K562 (cell line): ENCODE results near the gene TBX1. TPM values are rescaled to one million over a fixed set of nuclear protein-coding genes. Genes with fewer than 3 reads are reported as not detected.

Source experiments
- GABPB2 ChIP-seq: fragments of 250-450 bp; sonication (Bioruptor Pico); conservative IDR thresholded peaks from 2 replicates; pipeline ENCODE4 v1.5.1; 2021; ENCODE audit warnings: mild to moderate bottlenecking
- HSF4 ChIP-seq: fragments of 250-450 bp; sonication (Bioruptor Pico); IDR thresholded peaks from 2 replicates; pipeline ENCODE4 v2.1.2; 2022; ENCODE audit warnings: mild to moderate bottlenecking, moderate library complexity, borderline replicate concordance
- KAT2B ChIP-seq: IDR thresholded peaks from one replicate; pipeline ENCODE4 v1.6.1; 2012; ENCODE audit warnings: low read depth, mild to moderate bottlenecking, control low read depth, inconsistent platforms, low read length, moderate library complexity
- MEIS2 ChIP-seq: fragments of 450-650 bp; IDR thresholded peaks from 2 replicates; pipeline ENCODE4 v1.6.1; 2014; ENCODE audit warnings: mild to moderate bottlenecking; ENCODE audit not compliant: partially characterized antibody
- NUFIP1 ChIP-seq: fragments of 450-650 bp; IDR thresholded peaks from 2 replicates; pipeline ENCODE4 v1.6.1; 2018; ENCODE audit not compliant: partially characterized antibody
- POLR2G ChIP-seq: fragments of 200-400 bp; formaldehyde crosslinking; IDR thresholded peaks from 2 replicates; pipeline ENCODE4 v1.6.1; 2017; ENCODE audit warnings: low read depth, mild to moderate bottlenecking, antibody characterized with exemption, low read length, moderate library complexity
- SOX6 ChIP-seq: fragments of 450-650 bp; IDR thresholded peaks from 2 replicates; pipeline ENCODE4 v1.6.1; 2014; ENCODE audit warnings: mild to moderate bottlenecking
- SPI1 ChIP-seq: IDR thresholded peaks from 2 replicates; pipeline ENCODE4 v1.6.1; 2011; ENCODE audit warnings: low read depth, low read length, control low read depth, borderline replicate concordance
- ZNF23 ChIP-seq: fragments of 250-450 bp; sonication (Bioruptor Pico); IDR thresholded peaks from 2 replicates; pipeline ENCODE4 v1.4.0; 2020; ENCODE audit warnings: mild to moderate bottlenecking
- ZNF311 ChIP-seq: fragments of 250-450 bp; sonication (Bioruptor Pico); IDR thresholded peaks from 2 replicates; pipeline ENCODE4 v1.4.0; 2020; ENCODE audit warnings: mild to moderate bottlenecking, moderate library complexity
- ZNF551 ChIP-seq: fragments of 250-450 bp; sonication (Bioruptor Pico); IDR thresholded peaks from 2 replicates; pipeline ENCODE4 v1.5.0; 2021; ENCODE audit warnings: mild to moderate bottlenecking, moderate library complexity
- ZSCAN32 ChIP-seq: fragments of 450-650 bp; formaldehyde crosslinking; IDR thresholded peaks from 2 replicates; pipeline ENCODE4 v1.4.0; 2020; ENCODE audit warnings: mild to moderate bottlenecking, moderate library complexity
- polyA plus RNA-seq, 8 experiments: library from polyadenylated mRNA; depleted of rRNA in 4 of 8; stranded (reverse) in 5 of 8; unstranded in 3 of 8; fragments of >200 nt; fragmentation: Nextera tagmentation in 2 of 8; fragmentation: Illumina TruSeq in 1 of 8; extraction: Ambion mirVana in 2 of 8; extraction: Trizol in 1 of 8; gene quantifications; 2 replicates each; pipeline versions ENCODE4 v1.2.1 to v1.2.3, GENCODE V29; 2011 to 2014; ENCODE audit warnings: inconsistent platforms in 1 of 8, missing spikeins in 1 of 8
- total RNA-seq, 7 experiments: library from RNA; depleted of rRNA in 6 of 7; stranded (reverse); fragments of >200 nt in 6 of 7; fragmentation: Illumina TruSeq in 2 of 7; extraction: Trizol in 2 of 7; gene quantifications; 2 replicates each; pipeline versions ENCODE4 v1.2.1 to v1.2.3, GENCODE V29; 2011 to 2021; ENCODE audit warnings: low replicate concordance in 1 of 7
- TF ChIP-seq, protein P1 (sequence below): sonication (generic); formaldehyde crosslinking; IDR thresholded peaks from 2 replicates; pipeline ENCODE4 v1.8.0; 2023; ENCODE audit warnings: mild to moderate bottlenecking, missing genetic modification reagents
- TF ChIP-seq, protein P2 (sequence below): sonication (generic); formaldehyde crosslinking; IDR thresholded peaks from 2 replicates; pipeline ENCODE4 v1.8.1; 2023; ENCODE audit warnings: missing genetic modification reagents, mild to moderate bottlenecking, borderline replicate concordance
- TF ChIP-seq, protein P3 (sequence below): fragments of 250-450 bp; sonication (Bioruptor Pico); IDR thresholded peaks from 2 replicates; pipeline ENCODE4 v1.4.0; 2020; ENCODE audit warnings: mild to moderate bottlenecking, moderate library complexity, borderline replicate concordance
- TF ChIP-seq, protein P4 (sequence below): fragments of 250-450 bp; sonication (Bioruptor Pico); IDR thresholded peaks from 2 replicates; pipeline ENCODE4 v1.9.0; 2021; ENCODE audit warnings: mild to moderate bottlenecking
- TF ChIP-seq, protein P5 (sequence below): fragments of 450-650 bp; conservative IDR thresholded peaks from 2 replicates; pipeline ENCODE4 v1.6.1; 2016; ENCODE audit warnings: missing genetic modification characterization, low read depth, mild to moderate bottlenecking, missing compliant biosample characterization, moderate library complexity

TBX1 gene
- total and polyA plus RNA-seq, 9 of the 15 experiments (the other 6 are each of a cell fraction or from before 2014, with no cell fraction given) = 0.07 to 35.0 (median 3.9) TPM

DNA sequence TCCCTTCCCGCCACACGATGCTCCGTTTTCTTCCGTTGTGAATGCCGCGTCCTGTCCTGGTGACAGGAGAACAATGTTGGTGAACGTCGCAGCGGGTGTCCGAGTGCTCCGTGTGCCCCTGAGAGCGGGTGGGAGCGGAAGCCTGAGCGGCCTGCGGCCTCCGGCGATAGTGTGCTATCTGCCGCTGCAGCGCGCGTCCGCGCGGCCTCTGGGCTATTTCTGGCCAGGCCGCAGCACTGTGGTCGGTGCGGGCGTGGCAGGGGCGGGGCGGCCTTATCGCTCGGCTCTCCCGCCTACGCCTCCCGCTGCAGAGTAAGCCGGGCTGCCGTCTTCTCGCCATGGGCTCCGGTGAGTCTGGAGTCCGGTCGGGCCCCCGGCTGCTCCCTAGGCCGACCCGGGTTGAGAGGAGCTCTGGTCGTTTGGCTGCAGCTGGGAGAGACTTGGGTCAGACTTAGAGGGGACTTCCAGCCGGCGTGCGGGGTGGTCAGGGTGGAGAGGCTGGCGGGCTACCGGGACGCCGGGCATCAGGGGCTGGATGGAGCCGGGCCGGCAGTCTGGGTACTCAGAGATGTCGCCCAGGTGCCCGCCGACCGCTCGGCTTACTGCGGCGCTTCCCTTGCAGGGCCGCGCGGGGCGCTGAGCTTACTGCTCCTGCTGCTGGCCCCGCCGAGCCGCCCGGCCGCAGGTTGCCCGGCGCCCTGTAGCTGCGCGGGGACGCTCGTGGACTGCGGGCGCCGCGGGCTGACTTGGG lies 37.2 kb upstream of the TBX1 start, which contains the start of gene GP1BB (continued):
- TF ChIP-seq, protein P1, sequence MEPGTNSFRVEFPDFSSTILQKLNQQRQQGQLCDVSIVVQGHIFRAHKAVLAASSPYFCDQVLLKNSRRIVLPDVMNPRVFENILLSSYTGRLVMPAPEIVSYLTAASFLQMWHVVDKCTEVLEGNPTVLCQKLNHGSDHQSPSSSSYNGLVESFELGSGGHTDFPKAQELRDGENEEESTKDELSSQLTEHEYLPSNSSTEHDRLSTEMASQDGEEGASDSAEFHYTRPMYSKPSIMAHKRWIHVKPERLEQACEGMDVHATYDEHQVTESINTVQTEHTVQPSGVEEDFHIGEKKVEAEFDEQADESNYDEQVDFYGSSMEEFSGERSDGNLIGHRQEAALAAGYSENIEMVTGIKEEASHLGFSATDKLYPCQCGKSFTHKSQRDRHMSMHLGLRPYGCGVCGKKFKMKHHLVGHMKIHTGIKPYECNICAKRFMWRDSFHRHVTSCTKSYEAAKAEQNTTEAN = no peak
- TF ChIP-seq, protein P2, sequence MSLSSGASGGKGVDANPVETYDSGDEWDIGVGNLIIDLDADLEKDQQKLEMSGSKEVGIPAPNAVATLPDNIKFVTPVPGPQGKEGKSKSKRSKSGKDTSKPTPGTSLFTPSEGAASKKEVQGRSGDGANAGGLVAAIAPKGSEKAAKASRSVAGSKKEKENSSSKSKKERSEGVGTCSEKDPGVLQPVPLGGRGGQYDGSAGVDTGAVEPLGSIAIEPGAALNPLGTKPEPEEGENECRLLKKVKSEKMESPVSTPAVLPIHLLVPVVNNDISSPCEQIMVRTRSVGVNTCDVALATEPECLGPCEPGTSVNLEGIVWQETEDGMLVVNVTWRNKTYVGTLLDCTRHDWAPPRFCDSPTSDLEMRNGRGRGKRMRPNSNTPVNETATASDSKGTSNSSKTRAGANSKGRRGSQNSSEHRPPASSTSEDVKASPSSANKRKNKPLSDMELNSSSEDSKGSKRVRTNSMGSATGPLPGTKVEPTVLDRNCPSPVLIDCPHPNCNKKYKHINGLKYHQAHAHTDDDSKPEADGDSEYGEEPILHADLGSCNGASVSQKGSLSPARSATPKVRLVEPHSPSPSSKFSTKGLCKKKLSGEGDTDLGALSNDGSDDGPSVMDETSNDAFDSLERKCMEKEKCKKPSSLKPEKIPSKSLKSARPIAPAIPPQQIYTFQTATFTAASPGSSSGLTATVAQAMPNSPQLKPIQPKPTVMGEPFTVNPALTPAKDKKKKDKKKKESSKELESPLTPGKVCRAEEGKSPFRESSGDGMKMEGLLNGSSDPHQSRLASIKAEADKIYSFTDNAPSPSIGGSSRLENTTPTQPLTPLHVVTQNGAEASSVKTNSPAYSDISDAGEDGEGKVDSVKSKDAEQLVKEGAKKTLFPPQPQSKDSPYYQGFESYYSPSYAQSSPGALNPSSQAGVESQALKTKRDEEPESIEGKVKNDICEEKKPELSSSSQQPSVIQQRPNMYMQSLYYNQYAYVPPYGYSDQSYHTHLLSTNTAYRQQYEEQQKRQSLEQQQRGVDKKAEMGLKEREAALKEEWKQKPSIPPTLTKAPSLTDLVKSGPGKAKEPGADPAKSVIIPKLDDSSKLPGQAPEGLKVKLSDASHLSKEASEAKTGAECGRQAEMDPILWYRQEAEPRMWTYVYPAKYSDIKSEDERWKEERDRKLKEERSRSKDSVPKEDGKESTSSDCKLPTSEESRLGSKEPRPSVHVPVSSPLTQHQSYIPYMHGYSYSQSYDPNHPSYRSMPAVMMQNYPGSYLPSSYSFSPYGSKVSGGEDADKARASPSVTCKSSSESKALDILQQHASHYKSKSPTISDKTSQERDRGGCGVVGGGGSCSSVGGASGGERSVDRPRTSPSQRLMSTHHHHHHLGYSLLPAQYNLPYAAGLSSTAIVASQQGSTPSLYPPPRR (CRISPR knock-in tag) = no peak
- TF ChIP-seq ZNF311 (CRISPR knock-in tag) = no peak
- peak; percentile 91 for TF ChIP-seq GABPB2
- TF ChIP-seq ZNF551 (CRISPR knock-in tag) = no peak
- TF ChIP-seq, protein P3, sequence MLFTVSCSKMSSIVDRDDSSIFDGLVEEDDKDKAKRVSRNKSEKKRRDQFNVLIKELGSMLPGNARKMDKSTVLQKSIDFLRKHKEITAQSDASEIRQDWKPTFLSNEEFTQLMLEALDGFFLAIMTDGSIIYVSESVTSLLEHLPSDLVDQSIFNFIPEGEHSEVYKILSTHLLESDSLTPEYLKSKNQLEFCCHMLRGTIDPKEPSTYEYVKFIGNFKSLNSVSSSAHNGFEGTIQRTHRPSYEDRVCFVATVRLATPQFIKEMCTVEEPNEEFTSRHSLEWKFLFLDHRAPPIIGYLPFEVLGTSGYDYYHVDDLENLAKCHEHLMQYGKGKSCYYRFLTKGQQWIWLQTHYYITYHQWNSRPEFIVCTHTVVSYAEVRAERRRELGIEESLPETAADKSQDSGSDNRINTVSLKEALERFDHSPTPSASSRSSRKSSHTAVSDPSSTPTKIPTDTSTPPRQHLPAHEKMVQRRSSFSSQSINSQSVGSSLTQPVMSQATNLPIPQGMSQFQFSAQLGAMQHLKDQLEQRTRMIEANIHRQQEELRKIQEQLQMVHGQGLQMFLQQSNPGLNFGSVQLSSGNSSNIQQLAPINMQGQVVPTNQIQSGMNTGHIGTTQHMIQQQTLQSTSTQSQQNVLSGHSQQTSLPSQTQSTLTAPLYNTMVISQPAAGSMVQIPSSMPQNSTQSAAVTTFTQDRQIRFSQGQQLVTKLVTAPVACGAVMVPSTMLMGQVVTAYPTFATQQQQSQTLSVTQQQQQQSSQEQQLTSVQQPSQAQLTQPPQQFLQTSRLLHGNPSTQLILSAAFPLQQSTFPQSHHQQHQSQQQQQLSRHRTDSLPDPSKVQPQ = no peak
- no peak for TF ChIP-seq SOX6
- TF ChIP-seq, protein P4, sequence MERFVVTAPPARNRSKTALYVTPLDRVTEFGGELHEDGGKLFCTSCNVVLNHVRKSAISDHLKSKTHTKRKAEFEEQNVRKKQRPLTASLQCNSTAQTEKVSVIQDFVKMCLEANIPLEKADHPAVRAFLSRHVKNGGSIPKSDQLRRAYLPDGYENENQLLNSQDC (CRISPR knock-in tag) = peak; percentile 83; the same call in 1 of the 2 replicates
- TF ChIP-seq ZSCAN32 (CRISPR knock-in tag) = no peak
- no peak for TF ChIP-seq MEIS2
- TF ChIP-seq, protein P5, sequence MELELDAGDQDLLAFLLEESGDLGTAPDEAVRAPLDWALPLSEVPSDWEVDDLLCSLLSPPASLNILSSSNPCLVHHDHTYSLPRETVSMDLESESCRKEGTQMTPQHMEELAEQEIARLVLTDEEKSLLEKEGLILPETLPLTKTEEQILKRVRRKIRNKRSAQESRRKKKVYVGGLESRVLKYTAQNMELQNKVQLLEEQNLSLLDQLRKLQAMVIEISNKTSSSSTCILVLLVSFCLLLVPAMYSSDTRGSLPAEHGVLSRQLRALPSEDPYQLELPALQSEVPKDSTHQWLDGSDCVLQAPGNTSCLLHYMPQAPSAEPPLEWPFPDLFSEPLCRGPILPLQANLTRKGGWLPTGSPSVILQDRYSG (tag) = no peak
- TF ChIP-seq KAT2B = no peak
- peak; percentile 98 for TF ChIP-seq NUFIP1
- TF ChIP-seq HSF4 (CRISPR knock-in tag) = no peak
- TF ChIP-seq ZNF23 (CRISPR knock-in tag) = no peak
- peak; percentile 92 for TF ChIP-seq POLR2G
- TF ChIP-seq SPI1 = peak; percentile 70
